ENCODE results near the gene PIEZO2. TPM values are rescaled to one million over a fixed set of nuclear protein-coding genes. Genes with fewer than 3 reads are reported as not detected.
"Not testable (repeated sequence)": the region's sequence is repeated elsewhere in the genome, so short reads cannot be mapped to it uniquely, and the experiment has no call there.

PIEZO2 gene
- total RNA-seq, 1 experiment from 2014 or later, result not detected

GRCh38 chr18:10852385-10853303, 296.7 kb downstream of the PIEZO2 start:
- Histone ChIP-seq H3K79me2 (ENCODE audit: low read length) (no peaks in the 10 kb centered on the region), H3K4me1 (ENCODE audit: low read length) (no peaks in the 10 kb centered on the region), H3K4me2 (ENCODE audit: low read depth, low read length, poor library complexity, severe bottlenecking) (no peak overlapping the region), H4K20me1 (ENCODE audit: insufficient read depth, low read depth, low read length) (no peaks in the 10 kb centered on the region), H2AFZ (ENCODE audit: low read length) (no peak overlapping the region), H3K9ac (ENCODE audit: low read length) (no peak overlapping the region), H3K9me2 (replicated peaks; ENCODE audit: insufficient read depth, low read length) (no peaks in the 10 kb centered on the region), H3K36me3 (ENCODE audit: insufficient read depth, low read length) (no peaks in the 10 kb centered on the region), H3K27me3 (ENCODE audit: low read length) (no peaks in the 10 kb centered on the region), H3K4me3 (ENCODE audit: low read length) (no peak overlapping the region), H3K27ac (ENCODE audit: low read length) (no peak overlapping the region), H3K9me3 (ENCODE audit: low read length) (no peaks in the 10 kb centered on the region)
- no peak for DNase-seq

GRCh38 chr18:10851824-10852319, 297.5 kb downstream of the PIEZO2 start:
- Histone ChIP-seq H3K9me3 (ENCODE audit: low read length) (no peaks in the 10 kb centered on the region), H3K36me3 (ENCODE audit: insufficient read depth, low read length) (no peaks in the 10 kb centered on the region), H3K79me2 (ENCODE audit: low read length) (no peaks in the 10 kb centered on the region), H3K9ac (ENCODE audit: low read length) (no peak overlapping the region), H3K4me1 (ENCODE audit: low read length) (no peaks in the 10 kb centered on the region), H3K27ac (ENCODE audit: low read length) (no peak overlapping the region), H3K4me3 (ENCODE audit: low read length) (no peak overlapping the region), H3K27me3 (ENCODE audit: low read length) (no peaks in the 10 kb centered on the region), H3K4me2 (ENCODE audit: low read depth, low read length, poor library complexity, severe bottlenecking) (no peak overlapping the region), H2AFZ (ENCODE audit: low read length) (no peak overlapping the region), H3K9me2 (replicated peaks; ENCODE audit: insufficient read depth, low read length) (no peaks in the 10 kb centered on the region), H4K20me1 (ENCODE audit: insufficient read depth, low read depth, low read length) (no peaks in the 10 kb centered on the region)
- peak; percentile 82 for DNase-seq

GRCh38 chr18:10850840-10851239, 298.5 kb downstream of the PIEZO2 start:
- H3K27me3 ChIP-seq (ENCODE audit: low read length), result no peaks in the 10 kb centered on the region
- no peak overlapping the region for H3K4me3 ChIP-seq (ENCODE audit: low read length)
- H3K79me2 ChIP-seq (ENCODE audit: low read length), result no peaks in the 10 kb centered on the region
- no peaks in the 10 kb centered on the region for H4K20me1 ChIP-seq (ENCODE audit: insufficient read depth, low read depth, low read length)
- no peaks in the 10 kb centered on the region for H3K36me3 ChIP-seq (ENCODE audit: insufficient read depth, low read length)
- no peak overlapping the region for H3K9ac ChIP-seq (ENCODE audit: low read length)
- H2AFZ ChIP-seq (ENCODE audit: low read length), result no peak overlapping the region
- no peaks in the 10 kb centered on the region for H3K9me3 ChIP-seq (ENCODE audit: low read length)
- no peaks in the 10 kb centered on the region for H3K4me1 ChIP-seq (ENCODE audit: low read length)
- no peak overlapping the region for H3K27ac ChIP-seq (ENCODE audit: low read length)
- H3K4me2 ChIP-seq (ENCODE audit: low read depth, low read length, poor library complexity, severe bottlenecking), result no peak overlapping the region
- no peak for DNase-seq
- no peaks in the 10 kb centered on the region for H3K9me2 ChIP-seq (replicated peaks; ENCODE audit: insufficient read depth, low read length)

GRCh38 chr18:10850216-10850615, 299.2 kb downstream of the PIEZO2 start:
- H3K9ac ChIP-seq (ENCODE audit: low read length), result no peak overlapping the region
- H3K4me1 ChIP-seq (ENCODE audit: low read length), result no peaks in the 10 kb centered on the region
- no peaks in the 10 kb centered on the region for H3K36me3 ChIP-seq (ENCODE audit: insufficient read depth, low read length)
- no peaks in the 10 kb centered on the region for H4K20me1 ChIP-seq (ENCODE audit: insufficient read depth, low read depth, low read length)
- no peaks in the 10 kb centered on the region for H3K79me2 ChIP-seq (ENCODE audit: low read length)
- H3K4me3 ChIP-seq (ENCODE audit: low read length), result no peak overlapping the region
- no peaks in the 10 kb centered on the region for H3K9me3 ChIP-seq (ENCODE audit: low read length)
- no peak overlapping the region for H2AFZ ChIP-seq (ENCODE audit: low read length)
- no peak overlapping the region for H3K27ac ChIP-seq (ENCODE audit: low read length)
- no peak for DNase-seq
- no peak overlapping the region for H3K4me2 ChIP-seq (ENCODE audit: low read depth, low read length, poor library complexity, severe bottlenecking)
- no peaks in the 10 kb centered on the region for H3K9me2 ChIP-seq (replicated peaks; ENCODE audit: insufficient read depth, low read length)
- no peaks in the 10 kb centered on the region for H3K27me3 ChIP-seq (ENCODE audit: low read length)

GRCh38 chr18:10847907-10848306, 301.5 kb downstream of the PIEZO2 start:
- no peaks in the 10 kb centered on the region for H3K27me3 ChIP-seq (ENCODE audit: low read length)
- no peaks in the 10 kb centered on the region for H3K4me1 ChIP-seq (ENCODE audit: low read length)
- no peaks in the 10 kb centered on the region for H3K36me3 ChIP-seq (ENCODE audit: insufficient read depth, low read length)
- no peak overlapping the region for H3K27ac ChIP-seq (ENCODE audit: low read length)
- no peak overlapping the region for H3K4me2 ChIP-seq (ENCODE audit: low read depth, low read length, poor library complexity, severe bottlenecking)
- no peaks in the 10 kb centered on the region for H3K79me2 ChIP-seq (ENCODE audit: low read length)
- H3K9me3 ChIP-seq (ENCODE audit: low read length), result no peaks in the 10 kb centered on the region
- no peak for DNase-seq
- H3K4me3 ChIP-seq (ENCODE audit: low read length), result no peak overlapping the region
- H3K9me2 ChIP-seq (replicated peaks; ENCODE audit: insufficient read depth, low read length), result no peaks in the 10 kb centered on the region
- no peaks in the 10 kb centered on the region for H4K20me1 ChIP-seq (ENCODE audit: insufficient read depth, low read depth, low read length)
- no peak overlapping the region for H3K9ac ChIP-seq (ENCODE audit: low read length)
- H2AFZ ChIP-seq (ENCODE audit: low read length), result no peak overlapping the region

- H4K20me1 ChIP-seq (ENCODE audit: insufficient read depth, low read depth, low read length), result no peaks in the 10 kb centered on the region
- H3K27me3 ChIP-seq (ENCODE audit: low read length), result no peaks in the 10 kb centered on the region
- no peaks in the 10 kb centered on the region for H3K4me1 ChIP-seq (ENCODE audit: low read length)
- no peak overlapping the region for H3K9ac ChIP-seq (ENCODE audit: low read length)
- H3K9me3 ChIP-seq (ENCODE audit: low read length), result no peaks in the 10 kb centered on the region
- no peak overlapping the region for H3K27ac ChIP-seq (ENCODE audit: low read length)
- no peak overlapping the region for H3K4me3 ChIP-seq (ENCODE audit: low read length)
- H3K4me2 ChIP-seq (ENCODE audit: low read depth, low read length, poor library complexity, severe bottlenecking), result no peak overlapping the region
- H3K36me3 ChIP-seq (ENCODE audit: insufficient read depth, low read length), result no peaks in the 10 kb centered on the region
- no peaks in the 10 kb centered on the region for H3K79me2 ChIP-seq (ENCODE audit: low read length)
- H2AFZ ChIP-seq (ENCODE audit: low read length), result no peak overlapping the region
- DNase-seq, result no peak
- H3K9me2 ChIP-seq (replicated peaks; ENCODE audit: insufficient read depth, low read length), result no peaks in the 10 kb centered on the region
These were observed 302.0 kb downstream of the PIEZO2 start for GRCh38 chr18:10847408-10847790.

GRCh38 chr18:10846657-10847407, 302.5 kb downstream of the PIEZO2 start:
- Histone ChIP-seq H3K4me3 (ENCODE audit: low read length) (no peak overlapping the region), H3K4me2 (ENCODE audit: low read depth, low read length, poor library complexity, severe bottlenecking) (no peak overlapping the region), H3K27ac (ENCODE audit: low read length) (no peak overlapping the region), H3K9me3 (ENCODE audit: low read length) (no peaks in the 10 kb centered on the region), H3K36me3 (ENCODE audit: insufficient read depth, low read length) (no peaks in the 10 kb centered on the region), H3K9ac (ENCODE audit: low read length) (no peak overlapping the region), H3K79me2 (ENCODE audit: low read length) (no peaks in the 10 kb centered on the region), H3K4me1 (ENCODE audit: low read length) (no peaks in the 10 kb centered on the region), H4K20me1 (ENCODE audit: insufficient read depth, low read depth, low read length) (no peaks in the 10 kb centered on the region), H3K27me3 (ENCODE audit: low read length) (no peaks in the 10 kb centered on the region), H3K9me2 (replicated peaks; ENCODE audit: insufficient read depth, low read length) (no peaks in the 10 kb centered on the region), H2AFZ (ENCODE audit: low read length) (no peak overlapping the region)
- no peak for DNase-seq

- H2AFZ ChIP-seq (ENCODE audit: low read length); DNase-seq; H3K27ac ChIP-seq (ENCODE audit: low read length); H3K9ac ChIP-seq (ENCODE audit: low read length); H3K9me3 ChIP-seq (ENCODE audit: low read length); H3K27me3 ChIP-seq (ENCODE audit: low read length); H4K20me1 ChIP-seq (ENCODE audit: insufficient read depth, low read depth, low read length); H3K79me2 ChIP-seq (ENCODE audit: low read length); H3K36me3 ChIP-seq (ENCODE audit: insufficient read depth, low read length); H3K4me1 ChIP-seq (ENCODE audit: low read length); H3K9me2 ChIP-seq (replicated peaks; ENCODE audit: insufficient read depth, low read length); H3K4me2 ChIP-seq (ENCODE audit: low read depth, low read length, poor library complexity, severe bottlenecking); H3K4me3 ChIP-seq (ENCODE audit: low read length): not testable (repeated sequence)
These were observed 303.3 kb downstream of the PIEZO2 start for GRCh38 chr18:10846035-10846434.
